HG03520 (cell line): ENCODE results near the gene CCDC186.
"Not testable (repeated sequence)": the region's sequence is repeated elsewhere in the genome, so short reads cannot be mapped to it uniquely, and the experiment has no call there.

Source experiments
- ATAC-seq: cut with Tn5 transposase; IDR thresholded peaks from one replicate; pipeline ENCODE4 v1.9.1; 2021; ENCODE audit warnings: mild to moderate bottlenecking, moderate library complexity; ENCODE audit not compliant: unreplicated experiment

The CCDC186 gene

GRCh38 chr10:114174695-114175188 is 739 bp upstream of the CCDC186 start:
- ATAC-seq, result peak; percentile 3

- no peak for ATAC-seq
Measured at GRCh38 chr10:114173603-114173920, 441 bp downstream of the CCDC186 start.

- ATAC-seq, result no peak
Measured at GRCh38 chr10:114172776-114173602, 1.0 kb downstream of the CCDC186 start.

- ATAC-seq, result no peak
Measured at GRCh38 chr10:114172216-114172615, 1.8 kb downstream of the CCDC186 start.

DNA sequence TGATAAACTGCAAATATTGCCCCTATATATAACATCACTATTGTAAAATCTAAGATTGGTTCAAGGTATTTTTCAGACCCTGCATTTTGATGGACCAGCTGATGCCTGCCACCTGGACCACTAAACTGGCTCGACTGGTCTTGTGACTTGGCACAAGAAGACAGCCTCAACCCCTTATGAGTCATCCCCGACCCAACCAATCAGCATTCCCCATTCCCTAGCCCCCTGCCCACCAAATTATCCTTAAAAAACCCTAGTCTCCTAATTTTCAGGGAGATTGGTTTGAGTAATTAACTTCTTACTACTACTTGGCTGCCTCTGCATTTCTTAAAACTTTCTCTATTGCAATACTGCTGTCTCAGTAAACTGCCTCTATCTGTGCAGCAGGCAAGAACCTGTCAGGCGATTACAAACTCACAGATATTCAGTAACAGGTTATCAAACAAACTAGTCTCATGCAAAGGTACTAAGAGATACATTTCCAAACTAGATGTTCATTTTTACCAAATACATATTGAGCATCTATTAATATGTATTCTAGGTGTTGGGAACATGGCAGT is 5.5 kb downstream of the CCDC186 start:
- ATAC-seq, result no peak

- no peak for ATAC-seq
Measured at GRCh38 chr10:114167985-114168384, 6.0 kb downstream of the CCDC186 start.

- no peak for ATAC-seq
Measured at GRCh38 chr10:114166494-114166893, 7.5 kb downstream of the CCDC186 start.

- ATAC-seq, result no peak
Measured at GRCh38 chr10:114166043-114166442, 8.0 kb downstream of the CCDC186 start.

DNA sequence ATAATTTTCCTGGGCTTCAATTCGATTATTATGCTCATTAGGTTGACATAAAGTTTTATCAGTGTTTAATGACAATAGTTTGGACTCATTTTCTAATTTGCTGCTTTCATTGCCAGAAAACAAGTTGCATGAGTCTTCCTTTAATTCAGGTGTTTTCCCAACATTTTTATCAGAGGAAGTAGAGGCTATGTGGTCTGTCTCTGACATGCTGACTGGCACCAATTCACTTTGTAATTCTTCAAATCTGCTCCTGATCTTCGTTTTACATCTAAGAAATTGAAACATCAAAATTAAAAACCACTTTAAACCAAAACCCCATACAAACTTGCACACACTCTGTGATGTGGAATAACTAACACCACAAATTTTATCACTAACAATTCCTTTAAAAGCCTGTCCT is 10.9 kb downstream of the CCDC186 start:
- ATAC-seq, result no peak

DNA sequence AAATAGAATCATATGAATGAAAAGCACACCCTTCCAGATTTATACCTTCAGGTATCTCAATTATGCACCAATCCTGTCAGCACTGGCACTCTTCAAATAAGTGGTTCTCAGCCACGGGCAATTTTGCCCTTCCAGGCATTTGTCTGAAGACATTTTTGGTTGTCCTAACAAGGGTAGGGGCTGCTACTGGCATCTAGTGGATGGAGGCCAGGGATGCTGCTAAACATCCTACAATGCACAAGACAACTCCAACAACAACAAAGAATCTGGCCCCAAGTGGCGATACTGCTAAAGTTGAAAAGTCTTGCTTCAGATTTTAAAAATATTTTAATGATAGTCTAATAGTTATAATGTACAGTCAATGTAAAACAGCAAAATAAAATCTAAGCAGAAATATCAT is 16.1 kb downstream of the CCDC186 start:
- no peak for ATAC-seq

GRCh38 chr10:114151892-114152291 is 22.1 kb downstream of the CCDC186 start:
- no peak for ATAC-seq

GRCh38 chr10:114151486-114151885 is 22.5 kb downstream of the CCDC186 start:
- no peak for ATAC-seq

DNA sequence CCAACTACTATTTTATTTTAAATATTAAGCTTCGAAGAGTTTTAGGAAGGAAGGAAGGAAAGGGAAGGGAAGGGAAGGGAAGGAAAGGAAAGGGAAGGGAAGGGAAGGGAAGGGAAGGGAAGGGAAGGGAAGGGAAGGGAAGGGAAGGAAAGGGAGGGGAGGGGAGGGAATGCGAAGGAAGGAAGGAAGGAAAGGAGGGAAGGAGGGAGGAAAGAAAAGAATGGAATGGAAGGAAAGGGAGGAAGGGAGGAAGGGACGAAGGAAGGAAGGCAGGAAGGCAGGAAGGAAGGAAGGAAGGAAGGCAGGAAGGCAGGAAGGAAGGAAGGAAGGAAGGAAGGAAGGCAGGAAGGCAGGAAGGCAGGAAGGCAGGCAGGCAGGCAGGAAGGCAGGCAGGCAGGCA is 24.5 kb downstream of the CCDC186 start:
- not testable (repeated sequence) for ATAC-seq

- no peak for ATAC-seq
Measured at GRCh38 chr10:114143160-114143559, 30.8 kb downstream of the CCDC186 start.

GRCh38 chr10:114142018-114142417 is 32.0 kb downstream of the CCDC186 start:
- ATAC-seq, result no peak

DNA sequence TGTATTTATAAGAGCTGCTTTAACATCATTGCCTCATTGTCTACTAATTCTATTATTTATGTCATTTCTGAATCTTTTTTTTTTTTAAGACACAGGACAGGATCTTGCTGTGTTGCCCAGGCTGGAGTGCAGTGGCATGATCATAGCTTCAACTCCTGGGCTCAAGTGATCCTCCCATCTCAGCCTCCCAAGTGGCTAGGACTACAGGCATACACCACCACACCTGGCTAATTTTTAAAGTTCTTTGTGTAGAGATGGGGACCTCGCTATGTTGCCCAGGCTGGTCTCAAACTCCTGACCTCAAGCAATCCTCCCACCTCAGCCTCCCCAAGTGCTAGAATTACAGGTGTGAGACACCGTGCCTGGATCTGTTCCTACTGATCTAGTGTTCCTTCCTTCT is 33.2 kb downstream of the CCDC186 start:
- ATAC-seq, result not testable (repeated sequence)

DNA sequence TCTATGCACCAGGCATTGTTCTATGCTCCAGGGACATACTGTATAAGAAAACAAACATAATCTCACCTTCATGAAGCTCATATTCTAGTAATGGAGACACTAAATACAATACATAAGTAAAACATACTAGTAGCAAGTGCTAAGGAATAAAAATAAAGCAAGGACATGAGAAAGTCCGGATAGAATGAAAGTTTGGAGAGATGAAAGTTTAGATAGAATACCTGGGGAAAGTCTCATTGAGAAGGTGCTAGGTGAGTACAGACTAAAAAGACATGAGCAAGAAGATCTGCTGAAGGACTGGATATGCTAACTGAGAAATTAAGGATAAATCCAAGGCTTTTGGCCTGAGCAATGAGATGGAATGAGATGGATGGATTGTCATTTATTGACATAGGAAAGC is 34.0 kb downstream of the CCDC186 start:
- ATAC-seq, result no peak

GRCh38 chr10:114138581-114138980 is 35.4 kb downstream of the CCDC186 start:
- ATAC-seq, result no peak

DNA sequence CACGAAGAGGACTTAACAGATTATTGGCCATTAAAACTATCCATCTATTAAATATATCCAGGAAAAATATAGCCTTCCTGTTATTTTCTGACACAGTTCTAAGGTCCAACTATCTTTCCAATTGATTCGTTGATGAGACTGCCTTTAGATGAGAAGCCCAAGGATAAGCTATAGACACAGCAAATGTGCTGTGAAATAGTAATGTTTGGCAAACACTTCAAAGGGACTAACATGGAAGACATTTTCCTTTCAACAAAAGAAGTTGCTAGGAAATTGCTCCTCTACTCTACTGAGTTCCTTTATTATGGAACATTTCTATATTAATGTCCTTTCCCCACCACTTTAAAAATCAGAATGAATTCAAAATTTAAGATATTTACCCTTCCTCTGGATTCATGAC is 38.5 kb downstream of the CCDC186 start:
- no peak for ATAC-seq

- peak; percentile 60 for ATAC-seq
Measured at GRCh38 chr10:114131094-114131493, 42.9 kb downstream of the CCDC186 start.

GRCh38 chr10:114121031-114121430 is 53.0 kb downstream of the CCDC186 start:
- ATAC-seq, result no peak

- no peak for ATAC-seq
Measured at GRCh38 chr10:114118514-114118913, 55.5 kb downstream of the CCDC186 start.

- no peak for ATAC-seq
Measured at GRCh38 chr10:114117728-114118127, 56.3 kb downstream of the CCDC186 start.
